Superior temporal gyrus (tissue), 1 donor: ENCODE measurements around the gene TGFBR1.
"Not testable (repeated sequence)": the region's sequence is repeated elsewhere in the genome, so short reads cannot be mapped to it uniquely, and the experiment has no call there.

Experiments
- DNase-seq: peaks from one replicate; pipeline ENCODE4 v3.0.0-alpha.2; 2016; ENCODE audit errors: extremely low spot score

The TGFBR1 gene

GRCh38 chr9:99076030-99076429 is 28.9 kb upstream of the TGFBR1 start:
- no peak for DNase-seq

- DNase-seq = no peak
Observed at GRCh38 chr9:99076483-99077171, 28.3 kb upstream of the TGFBR1 start.

- DNase-seq = no peak
Observed at GRCh38 chr9:99078717-99079116, 26.2 kb upstream of the TGFBR1 start.

GRCh38 chr9:99079542-99079941 is 25.4 kb upstream of the TGFBR1 start:
- no peak for DNase-seq

- no peak for DNase-seq
Observed at GRCh38 chr9:99083051-99083450, 21.9 kb upstream of the TGFBR1 start.

GRCh38 chr9:99085949-99086948 is 18.7 kb upstream of the TGFBR1 start:
- DNase-seq = no peak

GRCh38 chr9:99087462-99087861 is 17.5 kb upstream of the TGFBR1 start:
- DNase-seq = no peak

GRCh38 chr9:99090336-99091130 is 14.4 kb upstream of the TGFBR1 start:
- DNase-seq = no peak

GRCh38 chr9:99092643-99093491 is 12.0 kb upstream of the TGFBR1 start:
- DNase-seq = no peak

- DNase-seq = no peak
Observed at GRCh38 chr9:99093492-99093791, 11.5 kb upstream of the TGFBR1 start.

GRCh38 chr9:99095565-99095964 is 9.3 kb upstream of the TGFBR1 start:
- no peak for DNase-seq

GRCh38 chr9:99096409-99096808 is 8.5 kb upstream of the TGFBR1 start:
- no peak for DNase-seq

- DNase-seq = not testable (repeated sequence)
Observed at GRCh38 chr9:99099806-99100585, 4.9 kb upstream of the TGFBR1 start.

- DNase-seq = no peak
Observed at GRCh38 chr9:99101271-99101670, 3.6 kb upstream of the TGFBR1 start.

- DNase-seq = no peak
Observed at GRCh38 chr9:99101812-99102211, 3.1 kb upstream of the TGFBR1 start.

GRCh38 chr9:99103054-99103895 is 1.6 kb upstream of the TGFBR1 start:
- DNase-seq = no peak

- DNase-seq = peak; percentile 58
Observed at GRCh38 chr9:99103901-99104458, 933 bp upstream of the TGFBR1 start.

GRCh38 chr9:99105152-99106043 is 485 bp downstream of the TGFBR1 start:
- no peak for DNase-seq
